CD4-positive, alpha-beta T cell treated with Interleukin-15 for 1 hour (primary cell): Measurements from ENCODE around the gene ITM2C.

ENCODE experiments used
- DNase-seq: peaks from one replicate; pipeline ENCODE4 v3.0.0-alpha.2; 2020

Gene ITM2C

DNA sequence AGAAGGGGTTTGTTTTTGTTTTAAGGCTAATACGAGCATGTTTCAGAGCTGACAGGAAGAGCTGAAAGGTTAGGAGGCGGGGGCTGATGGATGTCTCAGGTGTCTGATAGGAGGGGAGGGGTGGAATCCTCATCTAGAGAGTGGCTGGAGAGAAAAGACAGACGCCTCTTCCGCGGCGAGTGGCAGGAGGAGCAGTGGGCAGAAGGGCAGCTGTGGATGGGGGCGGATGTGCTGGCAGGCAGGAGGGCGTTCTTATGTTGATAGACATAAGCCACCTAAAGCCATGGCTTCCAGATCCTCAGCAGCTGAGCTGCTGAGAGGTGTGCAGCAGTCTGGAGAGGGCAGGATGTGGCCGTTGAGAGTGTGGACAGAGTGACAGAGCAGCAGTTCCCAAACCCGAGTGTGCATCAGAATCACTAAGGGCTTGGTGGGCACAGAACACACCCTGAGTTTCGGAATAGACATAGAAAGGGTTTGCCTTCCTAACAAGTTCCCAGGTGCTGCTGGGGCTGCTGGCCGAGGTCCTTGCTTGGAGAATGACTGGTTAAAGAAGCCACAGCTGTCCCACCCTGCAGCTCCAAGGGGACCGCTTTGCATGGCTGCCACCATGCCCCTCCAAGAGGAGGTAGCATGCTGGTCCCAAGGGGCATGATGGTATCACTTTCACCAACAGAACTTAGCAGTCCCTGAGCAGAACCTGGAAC lies 3.0 kb upstream of the ITM2C start:
- no peak for DNase-seq

DNA sequence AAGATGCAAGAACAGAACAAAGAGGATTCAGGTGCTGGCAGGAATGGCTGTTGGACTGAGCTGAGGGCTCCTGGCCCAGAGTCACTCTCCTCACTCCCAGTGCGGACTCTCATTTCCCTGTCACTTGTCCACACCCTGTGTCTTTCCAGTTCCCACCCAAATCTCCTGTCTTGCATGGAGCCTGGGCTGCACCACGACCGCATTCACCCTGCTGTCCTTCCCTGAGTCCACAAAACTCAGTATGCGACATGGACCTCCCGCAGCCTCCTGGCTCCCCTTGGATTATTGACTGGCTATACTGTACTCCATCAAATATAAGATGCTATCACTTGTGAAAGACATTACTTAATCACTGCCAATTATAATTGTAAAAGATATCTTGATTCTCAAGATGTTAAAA lies 2.5 kb upstream of the ITM2C start:
- DNase-seq = no peak

DNA sequence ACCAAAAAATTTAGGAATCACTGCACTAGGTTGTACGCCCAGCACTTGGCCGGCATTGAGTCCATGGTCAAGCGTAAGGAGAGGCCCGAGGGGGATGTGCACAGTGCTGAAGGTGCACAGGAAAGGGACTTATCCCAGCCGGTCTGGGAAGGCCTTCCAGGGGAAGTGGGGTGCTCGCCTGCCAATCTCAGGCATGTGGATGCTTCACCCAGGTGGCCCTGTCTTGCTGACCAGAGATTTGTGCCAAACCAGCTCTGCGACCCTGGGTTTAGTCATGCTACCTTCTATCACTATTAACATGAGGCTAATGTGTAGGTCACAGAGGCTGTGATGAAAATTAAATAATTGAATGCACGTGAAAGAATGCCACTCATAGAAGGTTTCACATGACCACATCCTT lies 1.7 kb upstream of the ITM2C start:
- no peak for DNase-seq

DNA sequence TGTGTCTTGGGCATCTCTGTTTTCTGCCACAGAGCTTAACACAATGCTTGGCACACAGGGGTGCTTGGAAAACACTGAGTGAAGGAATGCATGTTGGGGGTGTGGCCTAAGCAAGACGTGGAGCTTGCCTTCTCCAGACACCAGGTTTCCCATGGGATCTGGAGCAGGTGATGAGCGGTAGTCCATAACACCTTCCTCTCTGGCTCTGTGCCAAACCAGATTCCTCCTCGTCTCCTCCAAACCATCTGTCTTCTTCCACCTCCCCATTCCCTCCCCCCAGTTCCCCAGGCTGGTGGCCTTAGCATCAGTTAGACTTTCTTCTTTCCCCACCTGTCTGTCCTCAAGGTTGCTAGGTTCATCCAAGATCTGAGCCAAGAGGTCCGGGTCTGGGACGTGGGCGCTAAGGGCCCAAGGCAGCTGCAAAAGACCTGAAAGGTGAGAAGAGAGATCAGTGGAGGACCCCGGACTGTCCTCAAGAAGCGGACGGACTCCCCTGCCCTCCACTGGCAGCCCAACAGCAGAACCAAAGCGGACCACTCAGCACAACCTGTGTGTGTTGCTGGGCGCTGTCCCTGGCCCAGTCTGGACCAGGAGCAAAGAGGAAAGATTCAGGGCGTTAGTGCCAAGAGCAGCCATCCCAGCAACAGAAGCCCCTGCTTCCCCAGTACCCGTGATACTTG lies 1.2 kb upstream of the ITM2C start:
- no peak for DNase-seq

DNA sequence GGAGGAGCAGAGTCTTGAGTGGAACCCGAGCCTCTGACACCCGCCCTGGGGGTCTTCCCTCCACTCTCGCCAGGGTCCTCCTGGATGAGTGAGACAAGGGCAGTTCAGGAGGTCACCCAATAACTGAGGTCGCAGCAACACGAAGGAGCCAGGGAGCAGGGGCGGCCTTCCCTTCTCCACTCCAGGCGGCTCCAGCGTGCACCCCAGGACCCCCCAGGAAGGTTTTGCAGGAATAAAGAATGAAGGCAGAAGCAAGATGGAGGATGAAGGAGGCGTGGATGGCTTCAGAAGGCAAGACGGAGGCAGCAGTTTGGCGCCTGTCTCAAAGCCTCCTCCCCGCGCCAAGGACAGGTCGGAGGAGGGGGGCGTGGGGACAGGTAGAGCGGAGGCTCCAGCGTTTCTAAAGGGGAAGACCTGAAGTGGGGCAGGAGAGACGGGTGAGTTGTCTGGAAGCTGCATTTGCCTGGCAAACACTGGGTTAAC lies 579 bp upstream of the ITM2C start:
- DNase-seq = no peak

DNA sequence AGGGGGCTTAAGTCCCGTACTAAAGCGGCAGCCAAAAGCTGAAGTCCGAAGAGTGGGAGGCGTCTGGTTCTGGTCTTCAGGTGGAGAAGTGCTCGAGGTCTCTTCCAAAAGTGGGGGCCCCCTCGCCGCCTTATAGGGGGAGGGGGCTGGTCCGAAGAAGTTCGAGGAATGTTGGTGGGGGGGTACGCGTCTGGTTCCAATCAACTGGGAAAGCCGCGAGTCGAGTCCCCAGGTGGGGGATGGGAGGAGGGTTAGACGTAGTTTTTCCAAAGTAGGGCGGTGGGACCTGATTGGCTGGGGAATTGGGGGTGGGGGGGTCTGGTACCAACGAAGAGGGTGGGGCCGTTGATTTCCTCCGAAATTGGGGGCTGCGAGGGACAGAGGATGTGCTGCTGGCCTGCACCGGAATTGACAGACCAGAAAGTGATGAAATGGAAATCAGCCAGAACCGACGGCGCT lies 594 bp downstream of the ITM2C start:
- DNase-seq = no peak

DNA sequence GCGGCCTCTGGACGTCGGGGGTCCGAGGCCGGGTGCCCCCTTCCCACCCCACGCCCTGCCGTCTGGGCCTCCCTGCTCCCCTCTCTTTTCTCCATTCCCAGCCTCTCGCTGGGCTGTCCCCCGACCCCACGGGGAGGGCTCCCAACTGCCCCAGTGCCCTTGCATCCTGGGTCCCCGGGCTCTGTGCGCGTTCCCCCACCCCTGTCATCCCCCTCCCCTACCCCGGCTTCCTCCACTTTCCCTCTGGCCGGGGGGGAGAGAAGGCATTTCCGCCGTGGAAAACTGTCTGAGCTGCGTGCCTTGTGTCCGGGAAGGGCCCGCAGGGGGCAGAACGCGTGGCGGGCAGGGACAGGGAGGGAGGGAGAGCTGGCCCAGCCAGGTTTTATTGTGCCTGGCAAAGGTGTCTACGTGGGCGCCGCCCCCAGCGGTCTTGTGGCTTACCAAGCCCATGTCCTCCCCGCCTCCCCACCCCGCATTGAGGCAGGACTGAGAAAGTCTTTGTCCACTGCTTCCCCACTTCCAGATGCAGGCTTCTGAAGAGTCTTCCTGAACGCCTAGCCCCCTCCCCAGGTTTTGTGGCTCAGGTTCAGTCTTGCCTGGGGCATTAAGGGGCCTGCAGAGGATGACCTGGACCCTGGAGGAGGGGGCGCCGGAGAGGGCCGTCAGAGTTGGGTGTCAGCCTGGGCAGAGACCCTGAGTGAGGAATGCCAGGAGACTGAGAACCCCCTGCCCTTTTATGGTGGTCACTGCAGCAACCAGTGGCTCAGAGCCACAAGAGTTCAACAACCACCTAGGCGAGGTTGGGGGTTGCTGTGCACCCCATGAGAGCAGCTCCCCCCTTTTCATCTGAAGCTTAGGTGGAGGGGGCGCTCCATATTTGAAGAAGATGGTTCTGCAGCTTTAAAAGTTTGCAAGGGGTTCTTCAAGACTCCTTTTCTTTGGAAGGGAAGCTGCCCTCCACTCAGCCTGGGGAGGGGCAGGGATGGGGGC lies 1.3 kb downstream of the ITM2C start:
- DNase-seq = no peak

DNA sequence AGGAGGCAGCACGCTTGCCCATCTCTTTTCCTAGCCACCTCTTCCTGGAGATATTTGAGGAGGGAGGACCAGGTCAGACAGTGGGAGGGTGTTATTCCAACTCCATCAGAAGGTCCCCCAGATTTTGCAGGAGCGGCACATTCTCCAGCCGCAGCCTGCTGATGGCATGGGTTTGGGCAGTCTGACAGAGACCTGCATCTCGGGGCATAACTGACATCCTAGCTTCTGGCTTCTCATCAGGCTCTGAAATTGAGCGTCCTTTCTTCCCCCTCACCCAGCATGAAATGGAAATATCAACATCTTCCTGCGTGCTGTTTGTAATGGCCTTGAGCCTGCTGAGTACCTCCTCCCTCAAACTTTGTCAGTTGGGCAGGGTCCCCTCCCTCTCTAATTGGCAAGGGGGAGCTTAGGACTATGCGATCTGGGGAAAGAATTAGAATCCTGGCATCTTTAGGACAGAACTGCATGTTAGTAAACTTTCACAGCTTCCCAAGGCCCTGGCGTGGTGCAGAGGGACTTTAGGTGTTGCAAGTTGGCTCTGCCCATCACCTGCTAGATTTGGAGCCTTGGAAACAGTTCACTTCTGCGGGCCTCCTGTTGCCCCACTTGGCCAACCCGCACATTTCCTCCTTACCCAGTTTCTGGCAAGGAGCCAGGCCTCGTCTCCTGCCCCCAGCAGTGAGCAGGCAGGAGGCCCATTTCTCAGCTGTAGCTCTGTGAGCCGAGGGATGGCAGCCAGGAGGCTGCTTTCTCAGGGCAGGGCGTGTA lies 2.2 kb downstream of the ITM2C start:
- peak; percentile 78 for DNase-seq

DNA sequence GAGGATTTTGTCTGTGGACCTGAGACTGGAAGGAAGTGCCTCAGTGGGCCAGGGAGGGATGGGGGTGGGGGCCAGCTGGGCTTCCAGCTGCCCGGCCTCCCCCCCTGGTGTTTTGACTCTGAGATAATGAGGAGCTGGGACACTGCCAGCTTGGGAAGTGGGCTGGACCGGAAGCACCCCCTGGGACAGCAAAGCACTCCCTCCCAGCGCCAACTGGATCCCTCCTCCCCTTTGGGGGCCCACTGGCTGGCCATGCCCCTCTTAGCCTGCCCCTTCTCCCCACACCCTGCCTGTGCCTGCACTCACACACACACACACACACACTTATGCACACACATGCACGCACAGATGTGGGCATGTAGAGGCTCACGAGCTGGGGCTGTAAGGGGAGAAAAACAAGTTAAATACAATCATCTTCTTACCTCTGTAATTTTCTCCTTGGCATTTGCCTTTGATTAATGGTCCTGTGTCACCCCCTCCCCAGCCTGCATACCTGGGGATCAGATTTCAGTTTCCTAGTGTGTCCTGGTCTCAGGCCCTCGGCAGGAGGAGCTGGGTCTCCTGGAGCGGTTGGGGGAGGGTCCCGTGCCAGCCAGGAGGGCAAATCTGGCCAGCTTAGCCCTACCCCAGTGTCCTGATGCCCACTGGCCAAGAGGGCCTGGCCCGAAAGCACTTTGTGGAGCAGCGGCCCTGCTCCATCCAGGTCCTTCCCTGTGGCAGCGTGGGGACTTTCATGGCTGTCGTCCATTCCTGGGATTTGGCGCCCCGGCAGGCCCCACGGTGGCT lies 3.6 kb downstream of the ITM2C start:
- DNase-seq = no peak

DNA sequence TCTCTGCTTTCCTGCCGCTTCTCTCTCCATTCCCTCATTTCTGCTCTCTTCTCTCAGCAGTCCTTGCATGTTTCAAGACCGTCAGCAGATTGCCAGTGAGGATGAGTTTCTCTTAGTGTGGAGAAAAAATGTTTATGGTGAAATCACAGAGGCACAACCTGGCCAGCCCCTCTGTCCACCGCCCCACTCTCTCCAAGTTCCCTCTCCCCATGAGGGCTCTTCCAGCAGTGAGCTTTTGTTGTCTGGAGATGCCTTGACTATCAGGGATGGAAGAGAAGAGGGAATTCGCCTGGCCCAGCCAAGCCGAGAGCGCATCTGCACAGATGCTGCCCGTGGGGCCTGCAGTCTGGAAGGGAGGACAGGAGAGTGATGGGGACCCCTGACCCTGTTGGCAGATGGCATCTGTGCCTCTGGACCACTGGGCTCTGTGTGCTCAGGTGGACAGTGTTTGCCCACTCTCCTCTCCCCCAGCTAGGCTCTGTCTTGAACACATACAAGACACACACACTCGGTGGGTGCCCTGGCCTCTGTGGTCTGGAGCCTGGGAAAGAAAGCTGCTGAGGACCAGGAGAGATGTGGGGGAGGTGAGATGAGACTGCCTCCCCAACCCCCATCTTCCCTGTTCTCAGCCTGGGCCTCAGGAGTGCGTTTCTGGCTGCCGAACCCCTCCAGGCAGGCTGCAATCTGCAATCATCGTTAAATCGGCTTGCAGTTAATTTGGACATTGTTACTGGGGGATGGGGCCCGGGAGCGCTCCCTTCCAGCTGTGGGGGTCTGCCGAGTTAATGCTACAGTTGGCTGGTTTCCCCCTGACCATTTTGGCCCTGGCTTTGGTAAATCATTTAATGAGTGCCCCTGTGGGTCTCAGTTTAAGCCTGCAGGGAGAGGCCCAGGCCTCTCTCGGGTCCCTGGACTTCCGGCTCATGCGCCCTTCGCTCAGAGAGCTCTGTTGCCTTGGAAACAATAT lies 4.5 kb downstream of the ITM2C start:
- DNase-seq = no peak

DNA sequence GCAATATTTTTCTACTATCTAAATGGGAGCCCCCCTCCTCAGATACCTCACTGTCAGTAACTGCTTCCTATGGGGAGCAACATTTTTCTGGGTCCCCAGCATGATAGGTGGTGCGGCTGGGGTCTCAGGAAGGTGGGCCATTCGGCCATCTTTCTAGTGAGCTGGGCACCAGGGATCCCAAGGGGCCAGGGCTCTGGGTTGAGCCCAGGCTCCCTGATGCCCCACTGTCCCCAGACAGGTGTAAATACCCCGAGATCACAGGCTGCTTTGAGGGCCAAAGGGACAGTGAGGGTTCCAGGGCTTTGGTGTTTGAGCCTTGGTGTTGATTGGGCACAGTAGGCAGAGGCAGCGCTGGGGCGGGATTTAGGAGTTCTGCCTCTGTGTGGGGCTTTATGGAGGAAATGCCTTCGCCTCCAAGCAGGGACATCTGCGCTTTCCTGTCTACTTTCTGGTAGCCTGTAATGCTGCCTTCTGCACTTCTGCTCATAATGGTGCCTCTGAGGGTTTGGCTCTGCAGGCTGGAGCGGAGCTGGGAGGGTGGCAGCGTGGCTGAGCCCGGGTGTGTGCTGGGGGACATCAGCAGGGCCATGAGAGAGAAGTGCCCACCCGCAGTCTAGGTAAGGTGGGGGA lies 5.3 kb downstream of the ITM2C start:
- no peak for DNase-seq

DNA sequence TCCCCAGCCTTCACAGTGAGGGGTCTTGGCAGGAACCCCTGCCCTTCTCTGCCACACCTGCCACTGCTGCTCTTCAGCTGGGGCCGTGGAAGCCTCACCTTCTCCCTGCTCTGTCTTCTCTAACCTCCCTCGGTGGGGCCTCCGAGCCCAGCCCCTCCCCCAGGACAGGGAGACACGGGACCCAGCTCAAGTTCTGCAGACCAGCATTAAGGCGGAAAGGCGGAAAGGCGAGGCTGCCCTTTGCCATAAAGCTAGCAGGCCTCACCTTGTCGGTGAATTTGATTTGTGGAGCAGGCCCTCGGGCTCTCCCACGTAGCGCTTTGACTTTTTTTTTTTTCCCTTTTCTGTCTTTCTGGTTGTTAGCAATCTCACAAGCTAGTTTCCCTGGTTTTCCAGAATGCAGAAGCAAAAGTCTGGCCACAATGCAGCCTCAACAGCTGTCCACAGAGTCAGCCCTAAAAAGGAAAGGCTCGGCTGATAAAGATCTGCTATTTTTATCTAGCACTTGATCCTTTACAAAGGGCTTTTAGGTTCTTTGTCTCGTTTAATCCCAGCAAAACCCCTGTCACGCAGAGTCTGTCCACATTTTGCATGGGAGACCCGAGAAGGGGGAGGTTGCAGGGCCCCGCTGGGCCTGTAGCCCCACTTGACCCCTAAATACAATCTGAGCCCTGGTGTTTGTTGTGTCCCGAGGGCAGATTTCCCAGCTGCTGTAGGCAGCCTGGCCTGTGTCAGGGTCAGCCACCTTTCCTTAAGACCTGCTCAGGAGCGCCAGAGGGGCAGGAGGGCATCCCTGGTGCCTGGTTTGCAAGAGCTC lies 6.0 kb downstream of the ITM2C start:
- DNase-seq = no peak

DNA sequence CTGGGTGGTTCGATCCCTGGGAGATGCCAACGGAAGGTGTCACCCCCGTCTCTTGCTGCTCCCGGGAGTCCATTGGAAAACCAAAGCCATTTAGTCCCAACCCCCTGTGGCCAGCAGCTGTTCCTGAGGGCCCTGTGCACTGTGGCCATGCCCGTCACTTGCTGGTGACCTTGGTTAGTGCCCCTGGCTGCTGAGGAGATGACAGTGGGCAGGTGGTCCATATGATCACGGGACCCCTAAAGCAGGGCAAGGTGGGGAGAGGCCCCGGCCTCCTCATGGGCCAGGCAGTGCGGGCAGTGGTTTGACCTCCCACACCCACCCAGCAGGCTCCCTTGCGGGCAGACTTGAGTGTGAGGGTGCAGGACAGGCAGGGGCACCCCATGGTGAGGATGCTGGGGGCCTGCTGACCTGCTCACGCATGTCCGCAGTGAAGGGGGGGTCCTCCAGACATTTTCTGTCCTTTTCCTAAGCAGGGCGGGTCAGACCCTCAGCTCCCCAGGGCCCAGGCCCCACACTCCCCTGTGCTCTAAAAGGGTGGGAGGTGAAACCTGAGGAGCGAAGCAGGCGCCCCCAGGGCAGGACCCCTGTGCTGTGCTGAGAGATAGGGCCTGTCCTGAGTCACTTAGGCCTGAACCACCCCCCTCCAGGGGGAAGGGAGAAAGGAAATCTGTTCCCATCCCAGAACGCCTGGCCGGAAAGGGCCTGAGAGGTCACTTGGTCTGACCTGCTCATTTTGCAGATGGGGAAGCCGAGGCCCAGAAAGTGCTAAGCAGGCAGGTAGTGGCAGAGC lies 6.8 kb downstream of the ITM2C start:
- no peak for DNase-seq

DNA sequence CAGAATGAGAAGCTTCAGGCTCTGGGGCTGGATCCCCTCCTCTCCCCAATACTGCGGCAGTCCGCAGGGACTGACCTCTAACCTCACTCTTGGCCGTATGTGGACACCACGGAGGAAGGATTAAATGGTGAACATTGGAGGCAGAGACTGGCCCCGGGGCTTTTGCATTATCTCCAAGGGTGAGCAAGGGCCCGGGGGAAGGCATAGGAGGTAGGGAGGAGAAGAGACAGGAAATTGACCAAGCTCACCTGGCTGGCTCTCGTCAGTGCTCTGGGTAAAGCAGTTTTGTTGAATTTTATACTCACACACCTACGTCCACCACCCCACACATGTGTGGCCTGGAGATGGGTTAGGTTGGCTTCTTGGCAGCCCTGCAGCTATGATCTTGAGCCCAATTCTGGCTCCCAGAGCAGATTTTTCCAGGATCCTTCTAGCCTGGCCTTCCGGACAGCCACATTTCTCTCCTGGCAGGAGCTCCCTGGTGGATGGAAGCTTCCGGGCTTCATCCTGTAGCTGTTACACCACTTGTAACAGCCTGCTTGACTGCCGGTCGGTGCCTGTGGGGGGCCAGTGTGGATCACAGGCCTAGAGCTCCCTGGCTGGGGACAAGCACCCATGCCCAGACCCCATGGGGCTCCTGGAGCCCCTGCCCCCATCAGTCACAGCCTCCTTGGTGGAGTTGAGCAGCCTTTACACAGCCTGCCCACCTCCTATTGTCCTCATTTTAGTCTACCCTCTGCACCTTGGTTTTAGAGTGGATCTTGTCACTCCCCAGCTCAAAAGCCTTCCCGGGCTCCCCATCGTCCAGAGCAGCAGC lies 7.6 kb downstream of the ITM2C start:
- DNase-seq = no peak

DNA sequence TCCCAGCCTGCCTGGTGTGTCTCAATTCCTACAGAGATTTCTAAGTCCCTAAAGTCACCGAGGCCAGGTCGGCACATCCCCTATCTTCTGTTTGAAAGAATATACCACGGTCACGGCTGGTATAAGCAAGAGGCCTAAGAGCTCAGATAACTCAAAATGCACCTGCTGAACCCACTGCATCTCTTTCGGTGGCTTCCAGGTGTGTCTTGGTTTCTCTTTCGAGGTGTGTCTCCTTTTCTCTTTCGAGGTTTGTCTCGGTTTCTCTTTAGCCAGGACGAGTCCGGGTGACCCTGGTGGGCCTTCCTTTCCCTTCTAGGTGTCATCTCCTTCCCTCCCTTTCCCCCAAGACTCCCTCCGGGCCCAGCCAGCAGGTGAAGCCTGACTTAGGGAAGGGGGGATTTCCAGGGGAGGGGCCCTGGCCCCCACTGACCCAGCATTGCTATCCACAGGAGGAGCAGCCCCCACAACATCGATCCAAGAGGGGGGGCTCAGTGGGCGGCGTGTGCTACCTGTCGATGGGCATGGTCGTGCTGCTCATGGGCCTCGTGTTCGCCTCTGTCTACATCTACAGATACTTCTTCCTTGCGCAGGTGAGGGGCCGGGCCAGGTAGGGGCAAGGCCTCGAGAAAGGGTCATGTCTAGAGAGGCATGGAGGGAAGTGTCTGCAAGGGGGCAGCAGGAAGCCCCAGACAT lies 8.4 kb downstream of the ITM2C start:
- DNase-seq = no peak

DNA sequence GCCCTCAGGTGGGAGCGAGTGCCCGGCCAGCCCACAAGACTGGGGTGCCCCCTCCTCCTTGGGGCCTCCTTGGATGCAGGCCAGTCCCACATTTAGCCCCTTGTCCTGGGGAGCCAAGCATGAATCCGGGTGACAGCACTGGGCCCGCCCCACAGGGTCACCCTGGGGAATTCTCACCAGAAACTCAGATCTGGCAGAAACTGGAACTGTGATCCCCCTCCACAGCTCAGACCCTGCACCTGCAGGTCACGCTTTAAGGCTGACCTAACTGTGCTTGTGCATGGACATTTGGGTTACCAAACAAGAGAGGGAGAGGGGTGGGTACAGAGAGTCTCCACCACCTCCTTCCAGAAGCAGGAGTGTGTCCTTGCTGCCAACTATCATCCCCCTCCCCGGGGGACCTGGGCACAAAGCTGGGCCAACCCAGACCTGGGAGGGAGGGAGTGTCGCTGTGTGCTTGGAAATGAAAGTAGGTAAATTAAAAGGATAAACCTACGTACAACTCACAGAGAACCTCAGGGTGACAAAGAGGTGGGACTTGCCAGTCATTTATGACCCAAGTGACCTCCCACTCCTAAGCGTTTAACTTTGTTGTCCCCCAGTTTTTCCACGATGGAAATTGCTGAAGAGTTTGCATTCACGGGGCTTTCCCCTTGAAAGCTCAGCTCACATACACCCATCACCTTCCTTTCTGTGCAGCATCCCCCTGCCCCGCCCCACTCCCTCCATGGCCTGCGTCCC lies 9.1 kb downstream of the ITM2C start:
- peak; percentile 57 for DNase-seq
